ENCODE data around the gene ACTR5. TPM values are rescaled to one million over a fixed set of nuclear protein-coding genes. Genes with fewer than 3 reads are reported as not detected.

ACTR5 gene
- total and polyA plus RNA-seq, 2 of the 13 experiments (the other 11 are each of a cell fraction or from before 2014, with no cell fraction given): 19.5 to 20.5 TPM

DNA sequence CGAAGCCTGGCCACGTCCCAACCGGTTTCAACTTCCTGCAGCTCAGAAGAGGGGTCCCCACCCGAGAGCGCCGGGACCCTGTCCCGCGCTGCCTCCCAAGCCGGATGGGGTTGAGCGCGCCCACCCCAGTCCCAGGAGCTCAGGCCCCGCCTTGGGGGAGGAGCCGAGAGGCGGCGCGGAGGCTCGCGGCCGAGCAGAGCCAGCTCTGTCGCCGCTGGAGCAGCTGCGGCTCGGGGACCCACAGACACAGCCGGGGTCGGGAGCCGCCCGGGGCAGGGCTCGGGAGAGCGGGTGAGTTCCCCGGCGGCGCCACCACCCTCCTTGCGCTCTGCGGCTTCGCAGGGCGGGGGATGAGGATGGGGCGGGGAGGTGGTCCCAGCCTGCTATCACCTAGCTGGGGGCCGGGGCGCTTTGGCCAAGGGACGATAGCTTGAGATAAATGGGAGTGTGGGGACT is 57.3 kb downstream of the ACTR5 start, which contains the start of gene PPP1R16B (continued):
- TF ChIP-seq ELK4 (CRISPR knock-in tag; IDR thresholded peaks at IDR 0.05; ENCODE audit: borderline replicate concordance): no peak
- no peak for TF ChIP-seq NR2F1 (CRISPR knock-in tag; IDR thresholded peaks at IDR 0.05)
- TF ChIP-seq ZNF839 (CRISPR knock-in tag; IDR thresholded peaks at IDR 0.05; ENCODE audit: borderline replicate concordance): 0 out of 2 replicates have a peak, but pooled peaks have one; percentile 73
- no peak for TF ChIP-seq FOXP1 (IDR thresholded peaks at IDR 0.05)
- no peak for TF ChIP-seq FOXP1 (CRISPR knock-in tag; IDR thresholded peaks at IDR 0.05)
- no peak for TF ChIP-seq ZNF841 (CRISPR knock-in tag; IDR thresholded peaks at IDR 0.05; ENCODE audit: borderline replicate concordance)

DNA sequence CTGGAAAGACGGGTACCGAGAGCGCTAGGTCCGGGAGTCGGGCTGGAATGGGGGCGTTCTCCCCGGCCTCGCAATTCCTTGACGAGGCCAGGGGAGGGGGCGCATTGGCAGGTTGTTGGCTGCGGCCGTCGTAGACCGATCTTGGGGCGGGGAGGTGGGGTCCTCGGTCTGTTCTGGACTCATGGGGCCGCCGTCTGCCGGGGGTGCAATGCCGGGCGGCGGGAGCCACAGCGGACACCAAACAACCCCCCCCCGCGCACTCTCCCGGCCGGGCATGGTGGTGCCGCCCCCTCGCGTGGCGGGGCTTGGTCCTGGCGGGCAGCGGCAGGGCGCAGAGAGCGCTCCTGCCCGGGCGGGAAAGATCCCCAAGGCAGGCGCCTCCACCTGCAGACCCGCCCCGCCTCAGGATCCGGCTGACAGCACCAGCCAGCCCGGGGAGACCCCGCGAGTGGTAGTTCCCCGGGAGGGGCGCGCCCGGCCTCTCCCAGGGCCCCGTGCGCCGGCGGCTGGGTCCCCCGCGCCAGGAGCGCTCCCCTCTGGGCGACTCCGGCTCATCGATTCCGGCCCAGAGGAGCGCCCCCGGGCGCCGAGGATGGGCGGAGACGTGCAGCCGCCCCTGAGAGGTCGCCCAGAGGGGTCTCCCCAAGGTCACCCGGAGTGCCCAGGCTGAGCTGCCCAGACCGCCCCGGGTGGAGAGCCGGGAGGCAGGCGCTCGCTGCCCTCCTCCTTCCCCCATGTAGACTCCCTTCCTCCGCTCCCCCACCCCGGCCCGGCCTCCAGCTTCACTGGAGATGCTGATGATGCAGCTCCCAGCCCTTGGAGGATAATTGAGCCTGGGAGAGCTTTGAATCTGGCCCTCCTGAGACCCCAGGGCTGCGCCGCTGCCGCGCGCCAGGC is 57.9 kb downstream of the ACTR5 start:
- ChIA-PET POLR2A (no interaction called here), CTCF (ENCODE audit: low intra/inter-chr PET ratio, low total read pairs) (no interaction called here)
- in situ Hi-C loops (cut with HindIII; ENCODE audit: extremely low pct_ligation_motif_present, low pct_unique_long_range_greater_than_20kb): no loop called here
- peaks cover 22% of the 10 kb centered on the region for H3K4me1 ChIP-seq (ENCODE audit: insufficient read depth, low read length)
- no peak overlapping the region for H3K9ac ChIP-seq (ENCODE audit: insufficient read depth, low read depth, low read length)
- no peaks in the 10 kb centered on the region for H3K36me3 ChIP-seq (replicated peaks in 1 of 2; ENCODE audit: control insufficient read depth in 1 of 2, insufficient read depth in 2 of 2, low read length in 2 of 2)
- peaks cover 14 to 68% of the 10 kb centered on the region in 2 experiments for H3K27me3 ChIP-seq (ENCODE audit: control insufficient read depth in 1 of 2, insufficient read depth in 2 of 2, low read length in 2 of 2)
- DNase-seq (ENCODE audit: low spot score) (no peak), ATAC-seq (peak; percentile 60), FAIRE-seq (no peak)
- no peak overlapping the region for H2AFZ ChIP-seq (ENCODE audit: low read length)
- no peak overlapping the region for H3K27ac ChIP-seq (ENCODE audit: extremely low read length, insufficient read depth, low read length)
- intact Hi-C loops (cut with micrococcal nuclease; ENCODE audit: unreplicated experiment): no loop called here
- no peaks in the 10 kb centered on the region for H3K9me3 ChIP-seq (ENCODE audit: low read length)
- H4K20me1 ChIP-seq (ENCODE audit: insufficient read depth, low read length): no peaks in the 10 kb centered on the region
- 24% methylated on average over 48 of the region's 81 CpGs for WGBS (ENCODE audit: low lambda C conversion rate)
- peak overlapping the region; percentile 70 for H3K4me2 ChIP-seq (ENCODE audit: low read depth, low read length)
- BruUV-seq (replicated peaks): no TSS peak
- peak overlapping the region; percentile 34 to 70 (median 44); a peak in 5 of 6 replicates for H3K4me3 ChIP-seq (replicated peaks in 1 of 3; ENCODE audit: insufficient read depth in 1 of 3, low read depth in 2 of 3, low read length in 3 of 3)
- no peaks in the 10 kb centered on the region for H3K79me2 ChIP-seq (ENCODE audit: insufficient read depth, low read length)
- TF ChIP-seq, protein P1, sequence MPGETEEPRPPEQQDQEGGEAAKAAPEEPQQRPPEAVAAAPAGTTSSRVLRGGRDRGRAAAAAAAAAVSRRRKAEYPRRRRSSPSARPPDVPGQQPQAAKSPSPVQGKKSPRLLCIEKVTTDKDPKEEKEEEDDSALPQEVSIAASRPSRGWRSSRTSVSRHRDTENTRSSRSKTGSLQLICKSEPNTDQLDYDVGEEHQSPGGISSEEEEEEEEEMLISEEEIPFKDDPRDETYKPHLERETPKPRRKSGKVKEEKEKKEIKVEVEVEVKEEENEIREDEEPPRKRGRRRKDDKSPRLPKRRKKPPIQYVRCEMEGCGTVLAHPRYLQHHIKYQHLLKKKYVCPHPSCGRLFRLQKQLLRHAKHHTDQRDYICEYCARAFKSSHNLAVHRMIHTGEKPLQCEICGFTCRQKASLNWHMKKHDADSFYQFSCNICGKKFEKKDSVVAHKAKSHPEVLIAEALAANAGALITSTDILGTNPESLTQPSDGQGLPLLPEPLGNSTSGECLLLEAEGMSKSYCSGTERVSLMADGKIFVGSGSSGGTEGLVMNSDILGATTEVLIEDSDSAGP (CRISPR knock-in tag; IDR thresholded peaks at IDR 0.05; ENCODE audit: borderline replicate concordance): 0 out of 2 replicates have a peak, but pooled peaks have one; percentile 21
- TF ChIP-seq TBL1XR1 (IDR thresholded peaks at IDR 0.05; ENCODE audit: borderline replicate concordance, low read length, partially characterized antibody) (no peak), TCF7L2 (IDR thresholded peaks at IDR 0.05; ENCODE audit: low read depth, low read length) (no peak), TMF1 (CRISPR knock-in tag; IDR thresholded peaks at IDR 0.05; ENCODE audit: low read depth) (no peak), KDM2A (CRISPR knock-in tag; IDR thresholded peaks at IDR 0.05; ENCODE audit: borderline replicate concordance, low read depth) (0 out of 2 replicates have a peak, but pooled peaks have one; percentile 6), DNMT1 (CRISPR knock-in tag; IDR thresholded peaks at IDR 0.05) (no peak)
- TF ChIP-seq, protein P2, sequence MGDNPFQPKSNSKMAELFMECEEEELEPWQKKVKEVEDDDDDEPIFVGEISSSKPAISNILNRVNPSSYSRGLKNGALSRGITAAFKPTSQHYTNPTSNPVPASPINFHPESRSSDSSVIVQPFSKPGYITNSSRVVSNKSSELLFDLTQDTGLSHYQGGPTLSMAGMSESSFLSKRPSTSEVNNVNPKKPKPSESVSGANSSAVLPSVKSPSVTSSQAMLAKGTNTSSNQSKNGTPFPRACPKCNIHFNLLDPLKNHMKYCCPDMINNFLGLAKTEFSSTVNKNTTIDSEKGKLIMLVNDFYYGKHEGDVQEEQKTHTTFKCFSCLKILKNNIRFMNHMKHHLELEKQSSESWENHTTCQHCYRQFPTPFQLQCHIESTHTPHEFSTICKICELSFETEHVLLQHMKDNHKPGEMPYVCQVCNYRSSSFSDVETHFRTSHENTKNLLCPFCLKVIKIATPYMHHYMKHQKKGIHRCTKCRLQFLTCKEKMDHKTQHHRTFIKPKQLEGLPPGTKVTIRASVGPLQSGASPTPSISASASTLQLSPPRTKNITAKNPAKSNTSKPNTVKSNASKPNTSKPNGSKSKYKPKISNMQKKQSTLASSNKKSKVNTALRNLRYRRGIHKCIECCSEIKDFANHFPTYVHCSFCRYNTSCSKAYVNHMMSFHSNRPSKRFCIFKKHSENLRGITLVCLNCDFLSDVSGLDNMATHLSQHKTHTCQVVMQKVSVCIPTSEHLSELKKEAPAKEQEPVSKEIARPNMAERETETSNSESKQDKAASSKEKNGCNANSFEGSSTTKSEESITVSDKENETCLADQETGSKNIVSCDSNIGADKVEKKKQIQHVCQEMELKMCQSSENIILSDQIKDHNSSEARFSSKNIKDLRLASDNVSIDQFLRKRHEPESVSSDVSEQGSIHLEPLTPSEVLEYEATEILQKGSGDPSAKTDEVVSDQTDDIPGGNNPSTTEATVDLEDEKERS (CRISPR knock-in tag; IDR thresholded peaks at IDR 0.05): no peak
